Urinary bladder (tissue), 4 donors: ENCODE results near the gene C1QTNF7. TPM values are rescaled to one million over a fixed set of nuclear protein-coding genes. Genes with fewer than 3 reads are reported as not detected.

ENCODE experiments used
- DNase-seq: peaks from one replicate; pipeline ENCODE4 v3.0.0-alpha.2; 2015; ENCODE audit errors: extremely low spot score
- H3K27ac ChIP-seq: one replicate; pipeline ENCODE4 v1.5.1; 2013; ENCODE audit warnings: low read depth, mild to moderate bottlenecking, moderate library complexity
- H3K36me3 ChIP-seq: one replicate; pipeline ENCODE4 v1.6.1; 2013; ENCODE audit warnings: mild to moderate bottlenecking, moderate library complexity; ENCODE audit not compliant: insufficient read depth
- H3K4me1 ChIP-seq: one replicate; pipeline ENCODE4 v1.6.1; 2013; ENCODE audit warnings: mild to moderate bottlenecking, moderate library complexity; ENCODE audit not compliant: insufficient read depth
- H3K4me3 ChIP-seq: one replicate; pipeline ENCODE4 v1.5.1; 2013; ENCODE audit warnings: low read depth, low read length
- WGBS: extraction: QIAGEN DNeasy Blood & Tissue Kit; methylation state at CpG from one replicate; pipeline ENCODE4 v1.1.7; 2013; 5-methylcytosine and 5-hydroxymethylcytosine counted together
- polyA plus RNA-seq: library from polyadenylated mRNA; stranded (reverse); fragments of 200-250 nt; gene quantifications from one replicate; pipeline ENCODE4 v1.2.3, GENCODE V29; 2013
- total RNA-seq: library from RNA; depleted of rRNA; stranded (reverse); fragments of >200 nt; gene quantifications from one replicate; pipeline ENCODE4 v1.2.3, GENCODE V29; 2014
- donor health status: healthy with polysubstance abuse.
- donor health status: healthy.

C1QTNF7 gene
- total and polyA plus RNA-seq, 2 donors, result 37.6 to 48.2 TPM

- no peak overlapping the region for H3K4me3 ChIP-seq
- no peak overlapping the region for H3K27ac ChIP-seq
- no peaks in the 10 kb centered on the region for H3K36me3 ChIP-seq
- no peaks in the 10 kb centered on the region for H3K4me1 ChIP-seq
- DNase-seq, result no peak
- 19% methylated on average over 2 of the region's 2 CpGs for WGBS
These were observed 7.2 kb upstream of the C1QTNF7 start for GRCh38 chr4:15420642-15421041.

DNA sequence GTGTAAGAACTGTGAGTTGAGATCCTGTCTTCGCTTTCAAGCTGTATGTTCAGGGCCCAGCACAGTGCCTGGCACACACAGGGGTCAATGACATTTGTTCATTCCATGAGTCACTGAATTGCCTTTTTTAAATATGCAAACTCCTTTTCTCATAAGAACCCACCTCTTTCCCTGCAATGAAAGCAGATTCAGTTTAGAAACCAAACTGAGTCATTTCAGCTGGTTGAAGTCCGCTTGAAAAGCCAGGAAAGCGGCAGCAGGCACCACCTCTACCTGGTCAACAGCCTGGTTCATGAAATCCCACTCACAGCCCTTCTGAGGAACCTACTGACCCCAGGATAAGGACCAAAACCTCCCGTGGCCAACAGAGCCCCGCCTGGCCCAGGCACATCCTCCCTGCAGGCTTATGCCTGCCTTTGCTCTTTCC is 4.5 kb upstream of the C1QTNF7 start:
- no peak overlapping the region for H3K27ac ChIP-seq
- no peaks in the 10 kb centered on the region for H3K4me1 ChIP-seq
- WGBS, result 69% methylated on average over 5 of the region's 5 CpGs
- DNase-seq, result no peak
- H3K4me3 ChIP-seq, result no peak overlapping the region
- H3K36me3 ChIP-seq, result no peaks in the 10 kb centered on the region

DNA sequence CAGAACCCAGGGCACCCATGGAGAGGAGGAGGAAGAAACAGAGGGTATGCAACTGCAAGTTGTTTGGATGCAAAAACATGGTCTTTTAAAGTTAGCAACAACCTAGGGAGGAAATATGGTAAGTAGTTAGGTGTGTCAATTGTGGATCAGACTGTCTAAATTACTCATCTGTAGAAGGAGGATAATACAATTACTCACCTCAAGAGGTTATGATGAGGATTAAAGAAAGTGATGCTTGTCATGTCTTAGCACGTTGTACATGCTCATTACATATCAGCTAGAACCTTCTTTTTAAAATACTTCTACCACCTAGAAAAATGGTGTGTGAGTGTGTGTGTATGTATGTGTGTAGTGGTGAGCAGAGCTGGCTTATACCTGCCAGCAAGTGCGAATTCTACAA is 2.3 kb upstream of the C1QTNF7 start:
- Histone ChIP-seq H3K36me3 (no peaks in the 10 kb centered on the region), H3K27ac (no peak overlapping the region), H3K4me1 (no peaks in the 10 kb centered on the region), H3K4me3 (no peak overlapping the region)
- WGBS, result 93% methylated on average over 2 of the region's 2 CpGs
- DNase-seq, result no peak

GRCh38 chr4:15427161-15427560 is 672 bp upstream of the C1QTNF7 start:
- H3K27ac ChIP-seq, result no peak overlapping the region
- 46% methylated on average over 2 of the region's 2 CpGs for WGBS
- no peak for DNase-seq
- H3K4me1 ChIP-seq, result no peaks in the 10 kb centered on the region
- no peaks in the 10 kb centered on the region for H3K36me3 ChIP-seq
- no peak overlapping the region for H3K4me3 ChIP-seq

- no peaks in the 10 kb centered on the region for H3K4me1 ChIP-seq
- H3K36me3 ChIP-seq, result no peaks in the 10 kb centered on the region
- no peak for DNase-seq
- WGBS, result 56% methylated on average over 1 of the region's 1 CpG
- H3K27ac ChIP-seq, result no peak overlapping the region
- H3K4me3 ChIP-seq, result no peak overlapping the region
These were observed 778 bp downstream of the C1QTNF7 start for GRCh38 chr4:15428611-15429010.

- peak overlapping the region; percentile 5 for H3K27ac ChIP-seq
- no peak overlapping the region for H3K4me3 ChIP-seq
- DNase-seq, result no peak
- peaks cover 2% of the 10 kb centered on the region for H3K36me3 ChIP-seq
- WGBS, result 89% methylated on average over 2 of the region's 2 CpGs
- no peaks in the 10 kb centered on the region for H3K4me1 ChIP-seq
These were observed 6.3 kb downstream of the C1QTNF7 start for GRCh38 chr4:15434091-15434490.

GRCh38 chr4:15434676-15435075 is 6.8 kb downstream of the C1QTNF7 start:
- WGBS, result 98% methylated on average over 2 of the region's 2 CpGs
- H3K27ac ChIP-seq, result no peak overlapping the region
- H3K4me3 ChIP-seq, result no peak overlapping the region
- DNase-seq, result no peak
- no peaks in the 10 kb centered on the region for H3K4me1 ChIP-seq
- H3K36me3 ChIP-seq, result peaks cover 2% of the 10 kb centered on the region

DNA sequence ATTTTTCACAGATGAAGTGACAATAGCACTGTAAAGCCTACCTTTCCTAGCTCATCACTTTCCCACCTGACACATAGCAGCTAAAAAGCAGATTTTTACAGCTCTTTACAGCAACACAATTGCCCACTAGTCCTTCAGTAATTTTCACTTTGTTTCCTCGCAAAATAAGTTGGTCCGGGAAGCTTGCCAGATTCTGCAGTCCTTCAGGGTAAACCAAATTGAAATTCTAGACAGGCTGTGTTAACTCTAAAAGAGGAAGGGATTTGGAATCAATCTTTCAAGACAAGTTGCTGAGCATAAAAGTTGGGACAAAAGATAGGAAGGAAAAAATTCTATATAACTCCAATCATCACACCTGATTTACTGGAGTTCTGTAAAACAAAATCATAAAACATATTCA is 8.7 kb downstream of the C1QTNF7 start:
- WGBS, result 4% methylated on average over 2 of the region's 2 CpGs
- no peak overlapping the region for H3K4me3 ChIP-seq
- peaks cover 2% of the 10 kb centered on the region for H3K36me3 ChIP-seq
- no peaks in the 10 kb centered on the region for H3K4me1 ChIP-seq
- H3K27ac ChIP-seq, result no peak overlapping the region
- DNase-seq, result no peak

GRCh38 chr4:15438939-15439524 is 11.2 kb downstream of the C1QTNF7 start:
- H3K4me1 ChIP-seq, result no peaks in the 10 kb centered on the region
- 76% methylated on average over 2 of the region's 2 CpGs for WGBS
- peaks cover 2% of the 10 kb centered on the region for H3K36me3 ChIP-seq
- H3K4me3 ChIP-seq, result no peak overlapping the region
- DNase-seq, result no peak
- H3K27ac ChIP-seq, result no peak overlapping the region

DNA sequence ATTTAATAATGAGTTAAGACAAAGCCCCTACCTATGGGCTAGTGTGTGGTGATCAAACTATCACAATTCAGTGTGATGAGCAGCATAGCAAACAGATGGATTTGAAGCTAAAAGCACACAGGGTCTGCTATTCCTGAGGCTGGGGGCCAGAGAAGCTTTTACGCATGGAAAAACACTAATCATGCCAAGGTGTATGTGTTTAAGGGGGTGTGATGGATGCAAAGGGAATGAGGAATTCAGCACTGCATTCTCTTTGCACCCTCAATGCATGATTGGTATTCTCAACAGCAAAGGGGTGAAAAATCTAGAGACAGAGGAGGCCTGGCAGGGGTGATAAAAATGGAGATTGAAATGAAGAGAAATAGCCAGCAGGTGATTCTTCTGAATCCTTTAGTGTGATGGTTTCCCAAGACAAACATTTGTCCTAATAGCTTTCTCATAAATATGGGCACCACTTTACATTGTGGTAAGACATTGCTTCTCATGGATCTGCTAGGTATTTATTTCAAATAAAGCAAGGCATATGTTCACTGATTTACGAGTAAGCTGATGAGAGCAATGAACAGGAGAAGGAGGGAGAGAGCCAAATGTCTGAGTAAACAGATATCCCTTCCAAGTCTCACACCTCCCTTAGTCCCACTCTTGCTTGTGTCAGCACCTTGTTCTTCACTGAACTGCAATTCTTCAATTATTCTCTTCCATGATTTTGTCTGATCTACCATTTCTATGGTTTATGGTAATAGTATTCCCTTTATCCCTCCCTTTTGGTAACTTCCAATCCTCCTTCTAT is 15.7 kb downstream of the C1QTNF7 start:
- WGBS, result 78% methylated on average over 2 of the region's 2 CpGs
- Histone ChIP-seq H3K4me1 (no peaks in the 10 kb centered on the region), H3K36me3 (no peaks in the 10 kb centered on the region), H3K27ac (peak overlapping the region; percentile 23), H3K4me3 (no peak overlapping the region)
- DNase-seq, result no peak

GRCh38 chr4:15444276-15444675 is 16.4 kb downstream of the C1QTNF7 start:
- H3K4me3 ChIP-seq, result no peak overlapping the region
- no peaks in the 10 kb centered on the region for H3K4me1 ChIP-seq
- H3K27ac ChIP-seq, result no peak overlapping the region
- no peaks in the 10 kb centered on the region for H3K36me3 ChIP-seq
- WGBS, result 97% methylated on average over 7 of the region's 7 CpGs
- no peak for DNase-seq

- Histone ChIP-seq H3K4me3 (no peak overlapping the region), H3K36me3 (no peaks in the 10 kb centered on the region), H3K27ac (no peak overlapping the region), H3K4me1 (no peaks in the 10 kb centered on the region)
- 46% methylated on average over 4 of the region's 4 CpGs for WGBS
- no peak for DNase-seq
These were observed 17.2 kb downstream of the C1QTNF7 start for GRCh38 chr4:15444879-15445547.

DNA sequence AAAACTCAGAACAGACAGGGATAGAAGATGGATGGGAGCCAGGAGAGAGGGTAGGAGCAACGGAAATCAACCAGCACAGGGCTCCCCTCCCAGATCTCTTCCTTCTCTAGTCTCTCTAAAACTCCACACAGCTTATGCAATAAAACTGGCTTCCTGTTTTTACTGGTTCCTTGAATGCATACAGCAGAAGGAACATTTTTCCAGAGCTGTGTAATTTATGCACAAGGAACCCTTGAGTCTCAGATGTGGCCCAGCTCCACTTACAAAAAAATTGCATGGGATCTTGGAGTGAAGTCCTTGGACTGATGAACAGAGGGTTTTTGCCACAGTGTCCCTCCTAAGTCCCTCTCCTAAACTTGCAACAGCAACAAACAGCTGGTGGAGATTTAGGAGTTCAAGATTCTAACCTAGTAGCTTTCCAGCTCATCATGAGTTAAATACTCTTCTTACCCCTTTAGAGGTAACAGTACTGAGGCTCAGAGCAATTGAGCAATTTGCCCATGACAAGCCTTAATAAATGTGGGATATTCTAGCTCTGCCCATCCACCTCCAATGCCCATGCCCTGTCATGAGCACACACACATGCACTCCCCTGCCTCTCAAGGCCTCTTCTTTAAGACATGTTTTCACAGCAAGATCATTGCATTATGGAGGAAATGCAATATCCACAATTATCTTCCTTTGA is 23.5 kb downstream of the C1QTNF7 start:
- WGBS, result 9% methylated on average over 1 of the region's 1 CpG

More for the DNA sequence above, 23.5 kb downstream of the C1QTNF7 start:
- Histone ChIP-seq H3K27ac (peak overlapping the region; percentile 53), H3K4me1 (no peaks in the 10 kb centered on the region), H3K4me3 (no peak overlapping the region), H3K36me3 (no peaks in the 10 kb centered on the region)
- DNase-seq, result no peak
